Measurements from ENCODE around the gene PTGES2. TPM values are rescaled to one million over a fixed set of nuclear protein-coding genes. Genes with fewer than 3 reads are reported as not detected.
"Not testable (repeated sequence)": the region's sequence is repeated elsewhere in the genome, so short reads cannot be mapped to it uniquely, and the experiment has no call there.

PTGES2 gene
- total RNA-seq, 1 experiment from 2014 or later, result 136 TPM

DNA sequence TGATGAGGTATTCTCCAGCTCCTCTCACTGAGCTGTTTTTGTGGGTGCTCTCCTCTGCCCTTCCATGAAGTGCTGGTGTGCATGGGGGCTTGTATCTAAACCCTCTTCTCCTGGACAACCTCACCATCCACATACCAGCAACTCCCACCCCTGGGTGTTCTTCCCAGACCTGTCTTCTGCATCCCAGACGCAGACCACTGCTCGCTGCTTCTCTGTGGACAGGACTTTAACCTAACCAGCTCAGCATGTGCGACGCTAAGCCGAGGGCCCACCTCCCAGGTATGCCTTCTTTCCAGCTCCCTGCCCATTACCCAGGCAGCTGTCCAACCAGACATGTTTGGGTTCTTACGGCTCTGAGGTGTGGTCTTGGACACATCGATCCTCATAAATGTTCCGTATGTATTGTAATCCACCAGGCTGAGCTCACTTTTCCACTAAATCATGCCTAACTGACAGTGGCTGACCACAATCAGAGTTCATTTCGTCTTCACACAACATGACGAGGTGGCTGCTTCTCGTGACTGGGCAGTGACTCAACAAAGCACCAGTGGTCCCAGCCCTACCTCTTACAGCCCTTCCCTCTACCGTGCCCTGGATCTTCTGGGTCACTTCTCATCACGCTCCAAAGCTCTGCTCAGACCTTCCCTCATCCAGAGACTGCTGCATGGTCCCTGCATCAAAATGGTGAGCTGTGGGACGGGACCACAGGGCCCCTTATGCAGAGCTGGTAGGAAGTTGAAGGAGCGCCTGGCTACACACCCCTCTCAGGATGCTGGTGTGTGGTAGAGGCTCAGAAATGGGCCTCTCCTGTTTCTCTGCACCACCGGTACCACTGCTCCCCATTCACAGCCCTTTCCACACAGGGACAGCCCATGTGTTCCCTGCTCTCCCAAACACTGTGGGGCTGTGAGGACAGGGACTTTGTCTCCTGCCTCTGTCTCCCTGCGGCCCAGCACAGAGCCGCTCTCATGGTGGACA lies 9.6 kb upstream of the PTGES2 start:
- DNase-seq (ENCODE audit: low read depth), result peak; percentile 85

DNA sequence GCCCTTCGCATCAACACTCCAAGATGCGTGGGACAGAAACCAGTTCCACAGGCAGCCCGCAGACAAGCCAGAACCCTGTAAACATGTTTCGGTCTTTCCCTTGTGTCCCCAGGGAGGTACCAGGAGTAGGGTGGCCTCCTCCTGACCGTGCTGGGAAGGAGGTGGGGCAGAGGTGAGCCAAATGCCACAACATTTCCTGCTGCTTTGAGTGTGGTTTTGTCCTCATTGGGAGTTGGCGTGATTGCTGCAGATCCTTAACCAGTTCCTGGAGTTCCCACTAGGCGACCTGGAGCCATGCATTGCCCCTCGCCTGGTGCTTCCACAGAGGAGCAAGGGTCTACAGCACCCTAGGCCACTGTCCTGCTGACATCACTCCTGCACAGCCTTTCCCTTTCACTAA lies 8.0 kb upstream of the PTGES2 start:
- peak; percentile 36 for DNase-seq (ENCODE audit: low read depth)

DNA sequence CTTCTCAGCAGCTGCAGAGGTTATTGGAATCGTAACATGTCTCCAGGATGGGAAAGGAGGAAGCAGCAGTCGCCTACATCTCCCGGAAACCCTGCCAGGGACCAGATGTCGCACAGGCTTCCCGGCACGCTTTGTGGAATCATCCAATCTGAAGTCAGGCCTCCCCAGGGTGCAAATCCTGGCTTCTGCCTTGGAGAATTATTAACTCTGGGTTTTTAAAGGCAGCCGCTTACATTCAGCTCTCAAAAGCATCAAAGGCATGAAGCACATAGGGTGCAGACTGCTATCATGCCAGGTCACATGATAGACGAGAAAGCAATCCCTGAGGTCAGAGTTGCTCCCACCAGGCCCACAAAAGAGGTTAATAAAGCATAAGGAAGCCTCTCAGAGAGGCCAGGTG lies 4.6 kb upstream of the PTGES2 start:
- not testable (repeated sequence) for DNase-seq (ENCODE audit: low read depth)

DNA sequence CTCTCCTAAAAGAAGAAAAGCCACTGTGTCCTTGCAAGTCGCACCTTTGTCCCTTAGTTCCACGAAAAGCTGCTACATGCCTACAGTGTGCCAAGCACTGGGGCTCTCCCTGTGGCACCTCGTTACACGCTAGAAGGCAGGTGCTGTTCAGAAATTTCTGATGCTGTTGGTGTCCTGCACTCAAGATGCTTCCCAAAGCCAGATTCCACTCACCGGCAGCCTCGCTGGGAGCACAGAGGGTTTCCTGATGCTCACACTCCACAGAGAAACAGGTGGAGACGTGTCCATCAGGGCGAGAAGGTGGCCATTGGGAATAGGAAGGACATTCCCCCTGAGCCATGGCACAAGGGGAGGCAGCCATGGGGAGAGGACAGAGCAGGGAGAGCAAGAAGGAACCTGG lies 3.8 kb upstream of the PTGES2 start:
- DNase-seq (ENCODE audit: low read depth), result not testable (repeated sequence)

DNA sequence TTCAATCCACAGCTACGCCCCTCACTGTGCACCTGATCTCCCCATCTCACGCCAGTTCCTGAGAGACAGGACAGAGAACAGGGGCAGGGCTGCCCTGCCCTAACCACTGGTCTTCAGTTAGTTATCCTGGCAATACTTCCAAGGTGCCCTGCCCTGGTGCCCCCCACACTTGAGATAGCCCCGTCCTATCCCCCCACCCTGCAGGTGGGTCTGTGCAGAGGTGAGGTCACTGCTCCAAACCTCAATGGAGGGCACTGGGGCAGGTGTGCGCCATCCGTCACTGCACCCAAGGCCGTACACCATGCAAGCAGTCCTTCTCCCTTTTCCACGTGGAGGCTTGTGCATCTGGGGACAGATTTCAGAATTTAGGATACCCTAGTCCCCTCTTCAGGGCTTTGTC lies 3.1 kb upstream of the PTGES2 start:
- DNase-seq (ENCODE audit: low read depth), result not testable (repeated sequence)

DNA sequence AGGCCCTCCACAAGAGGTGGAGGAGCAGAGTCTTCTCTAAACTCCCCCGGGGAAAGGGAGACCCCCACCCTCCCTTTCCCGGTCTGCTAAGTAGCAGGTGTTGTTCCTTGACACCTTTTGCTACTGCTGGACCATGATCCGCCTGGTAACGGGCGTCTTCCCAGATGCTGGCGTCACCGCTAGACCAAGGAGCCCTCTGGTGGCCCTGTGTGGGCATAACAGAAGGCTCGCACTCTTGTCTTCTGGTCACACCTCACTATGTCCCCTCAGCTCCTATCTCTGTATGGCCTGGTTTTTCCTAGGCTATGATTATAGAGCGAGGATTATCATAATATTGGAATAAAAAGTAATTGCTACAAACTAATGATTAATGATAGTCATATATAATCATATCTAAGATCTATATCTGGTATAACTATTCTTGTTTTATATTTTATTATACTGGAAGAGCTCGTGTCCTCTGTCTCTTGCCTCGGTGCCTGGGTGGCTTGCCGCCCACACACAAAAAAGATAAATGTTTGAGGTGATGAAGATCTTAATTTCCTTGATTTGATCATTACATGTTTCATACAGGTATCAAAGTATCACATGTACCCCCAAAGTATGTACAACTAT lies 2.6 kb upstream of the PTGES2 start:
- not testable (repeated sequence) for DNase-seq (ENCODE audit: low read depth)

DNA sequence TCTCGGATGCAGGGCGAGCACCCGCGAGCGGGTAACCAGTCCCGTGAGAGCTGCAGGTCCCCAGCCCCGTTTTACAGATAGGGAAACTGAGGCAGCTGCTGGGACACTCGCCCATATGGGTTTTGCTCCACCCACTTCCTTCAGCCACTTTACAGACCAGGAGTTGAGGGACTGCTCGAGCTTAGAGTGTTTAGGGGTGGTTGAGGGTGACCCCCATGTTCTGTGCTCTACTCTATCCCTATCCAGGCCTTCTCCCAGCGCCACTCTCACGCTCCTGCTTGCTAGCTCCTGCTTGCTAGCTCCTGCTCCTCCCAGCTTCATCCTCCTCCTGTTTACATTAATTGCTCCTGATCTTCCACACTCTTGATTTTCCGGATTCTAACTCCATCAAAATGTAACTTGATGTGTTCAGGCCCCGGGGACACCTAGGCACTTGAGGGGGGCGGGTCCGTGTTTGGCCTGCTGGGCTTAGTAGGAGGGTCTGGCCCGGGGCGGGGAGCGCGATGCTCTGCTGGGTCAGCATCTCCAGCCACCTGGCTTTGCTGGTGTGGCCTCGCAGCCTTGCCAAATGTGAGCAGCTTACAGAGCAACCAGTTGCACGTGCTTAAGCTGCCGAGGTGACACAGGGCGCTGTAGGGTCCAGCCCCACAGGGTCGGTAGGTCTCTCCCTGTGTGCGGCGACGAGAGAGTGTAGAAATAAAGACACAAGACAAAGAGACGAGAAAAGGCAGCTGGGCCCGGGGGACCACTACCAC lies 1.5 kb upstream of the PTGES2 start:
- DNase-seq (ENCODE audit: low read depth), result no peak

DNA sequence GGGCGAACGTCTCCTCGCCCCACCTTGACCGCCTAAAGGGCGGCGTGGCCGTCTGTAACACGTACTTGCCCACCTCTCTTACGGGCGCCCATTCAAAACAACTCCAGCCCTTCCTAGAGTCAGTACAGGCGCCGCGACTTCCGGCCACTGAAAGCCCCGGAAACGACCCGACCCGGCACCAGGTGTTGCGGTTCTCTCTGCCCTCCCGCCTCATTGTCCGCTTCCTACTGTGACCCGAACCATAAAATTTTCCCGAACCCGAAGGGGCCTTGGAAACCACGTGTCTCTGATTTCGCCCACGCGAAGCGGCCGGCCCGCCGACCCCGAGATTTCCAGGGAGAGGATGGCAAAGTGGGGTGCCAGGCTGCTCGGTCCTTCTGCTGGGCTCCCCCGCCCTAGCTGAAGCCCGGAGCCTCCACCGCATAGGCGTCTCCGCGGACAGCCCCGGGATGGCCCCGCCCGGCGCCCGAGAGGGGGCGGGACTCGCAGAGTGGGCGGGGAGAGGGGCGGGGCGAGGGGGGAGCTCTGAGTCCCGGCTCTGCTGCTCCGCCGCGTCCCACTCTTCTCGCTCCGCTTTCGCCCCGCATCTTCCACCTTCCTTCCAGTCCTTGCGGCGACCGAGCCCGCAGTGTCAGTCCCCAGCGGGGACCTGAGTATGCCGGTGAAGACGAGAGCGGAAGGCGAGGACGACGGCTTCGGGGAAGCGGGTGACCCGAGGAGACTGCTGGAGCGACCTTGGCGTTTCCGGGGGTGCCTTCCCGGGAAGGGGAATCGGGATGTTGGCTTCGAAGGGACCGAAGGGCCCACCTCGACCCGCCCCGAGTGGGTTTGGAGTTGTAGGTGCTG lies 684 bp upstream of the PTGES2 start:
- peak; percentile 94 for DNase-seq (ENCODE audit: low read depth)

DNA sequence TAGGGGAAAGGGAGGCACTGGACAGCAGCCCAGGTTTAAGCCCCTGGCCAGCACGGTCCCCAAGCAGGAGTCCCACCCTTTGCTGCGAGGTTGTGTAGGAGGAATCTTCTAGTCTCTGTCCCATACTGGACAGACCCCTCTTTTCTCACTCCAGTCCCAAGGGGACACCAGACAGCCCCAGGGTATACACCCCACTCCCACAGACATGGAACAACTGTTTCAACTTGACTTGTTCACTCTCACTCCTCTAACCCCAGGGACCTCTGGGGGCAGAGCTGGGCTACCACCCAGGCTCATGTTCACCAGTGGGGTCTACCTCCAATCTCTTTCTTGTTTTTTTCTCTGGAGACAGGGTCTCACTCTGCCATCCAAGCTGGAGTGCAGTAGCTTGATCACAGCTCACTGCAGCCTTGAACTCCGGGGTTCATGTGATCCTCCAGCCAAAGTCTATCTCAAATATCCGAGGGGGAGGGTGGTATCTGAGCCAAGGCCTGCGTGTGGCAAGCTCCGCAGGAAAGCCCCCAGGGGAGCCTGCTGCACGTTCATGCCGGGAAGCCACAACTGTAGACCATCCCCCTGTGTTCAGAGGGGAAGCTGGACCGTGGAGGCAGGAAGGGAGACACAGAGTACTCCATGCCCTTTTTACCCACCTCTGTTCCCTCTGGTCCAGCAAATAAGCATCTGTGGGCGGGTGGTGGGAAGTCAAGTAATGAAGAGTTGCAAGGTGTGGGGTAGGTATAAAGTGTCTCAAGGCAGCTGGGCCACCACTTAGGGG lies 1.8 kb downstream of the PTGES2 start:
- DNase-seq (ENCODE audit: low read depth), result no peak

DNA sequence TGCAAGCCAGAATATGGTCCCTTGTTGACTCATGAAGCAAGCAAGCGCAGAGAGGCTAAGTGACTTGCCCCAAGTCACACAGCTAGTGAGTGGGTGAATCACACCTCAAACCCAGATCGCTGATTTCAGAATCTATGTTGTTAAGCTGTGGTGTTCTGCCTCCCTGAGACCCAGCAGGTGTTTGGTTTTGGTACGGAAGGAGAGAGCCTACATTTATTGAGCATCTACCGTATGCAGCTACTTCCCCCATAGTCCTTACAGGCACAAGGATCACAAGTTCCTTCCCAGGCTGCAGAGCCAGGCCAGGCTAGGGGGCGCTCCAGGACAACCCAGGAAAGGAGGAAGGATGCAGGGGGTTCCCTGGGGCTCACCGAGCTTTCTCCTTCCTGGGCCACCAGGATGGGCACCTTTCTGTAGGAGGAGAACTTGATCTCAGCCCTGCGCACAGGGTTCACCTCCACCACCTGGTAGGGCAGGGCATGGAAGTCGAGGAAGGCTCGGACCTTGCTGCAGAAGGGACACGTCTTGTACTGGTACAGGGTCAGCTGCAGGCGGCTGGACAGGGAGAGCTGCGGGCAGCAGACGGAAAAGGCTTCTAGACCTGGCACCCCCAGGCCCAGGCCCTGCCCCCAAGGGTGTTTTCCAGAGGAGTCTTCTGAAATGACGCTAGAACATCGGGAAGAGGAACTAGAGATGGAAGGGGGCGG lies 2.5 kb downstream of the PTGES2 start:
- peak; percentile 80 for DNase-seq (ENCODE audit: low read depth)

DNA sequence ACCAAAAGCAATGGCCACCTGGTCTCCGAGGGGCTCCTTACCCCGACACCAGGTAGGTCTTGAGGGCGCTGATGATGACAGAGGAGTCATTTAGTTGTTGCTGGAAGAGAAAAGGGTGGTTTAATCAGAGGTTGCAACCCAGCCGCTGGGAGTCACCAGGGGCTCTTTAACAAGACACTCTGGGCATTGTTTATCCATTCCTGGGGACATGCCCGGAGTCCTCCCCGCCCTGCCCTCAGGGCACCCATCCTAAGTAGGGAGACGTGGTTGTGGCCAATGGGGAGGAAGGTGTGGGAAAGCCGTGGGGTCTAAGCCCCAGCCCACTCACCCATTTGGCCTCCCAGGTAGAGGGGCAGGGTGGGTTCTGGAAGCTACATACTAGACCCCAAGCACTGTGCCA lies 3.1 kb downstream of the PTGES2 start:
- no peak for DNase-seq (ENCODE audit: low read depth)

DNA sequence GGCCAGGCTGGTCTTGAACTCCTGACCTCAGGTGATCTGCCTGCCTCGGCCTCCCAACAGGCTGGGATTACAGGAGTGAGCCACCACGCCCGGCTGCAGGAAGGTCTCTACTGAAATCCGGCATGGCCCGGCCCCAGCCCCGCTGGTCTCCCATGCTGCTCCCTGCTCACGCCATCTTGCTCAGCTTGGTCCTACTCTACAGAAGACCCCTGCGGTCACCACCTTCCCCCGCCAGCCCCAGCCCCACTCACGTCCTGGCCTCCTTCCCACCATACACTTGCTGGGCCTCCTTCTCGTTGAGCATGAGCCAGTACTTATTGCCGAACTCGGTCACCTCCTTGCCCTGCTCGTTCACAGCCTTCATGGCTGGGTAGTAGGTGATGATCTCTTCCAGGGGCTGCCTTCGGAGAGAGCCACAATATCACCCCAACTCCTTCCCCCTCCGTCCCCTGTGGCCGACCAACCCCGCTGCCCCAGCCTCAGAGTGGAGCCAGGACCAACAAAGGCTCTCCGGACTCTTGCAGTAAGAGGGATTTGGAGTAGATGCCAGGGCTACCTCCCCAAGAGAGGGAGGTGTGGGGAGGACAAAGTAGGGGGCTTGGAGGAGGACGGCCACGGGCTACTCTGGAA lies 4.0 kb downstream of the PTGES2 start:
- no peak for DNase-seq (ENCODE audit: low read depth)

DNA sequence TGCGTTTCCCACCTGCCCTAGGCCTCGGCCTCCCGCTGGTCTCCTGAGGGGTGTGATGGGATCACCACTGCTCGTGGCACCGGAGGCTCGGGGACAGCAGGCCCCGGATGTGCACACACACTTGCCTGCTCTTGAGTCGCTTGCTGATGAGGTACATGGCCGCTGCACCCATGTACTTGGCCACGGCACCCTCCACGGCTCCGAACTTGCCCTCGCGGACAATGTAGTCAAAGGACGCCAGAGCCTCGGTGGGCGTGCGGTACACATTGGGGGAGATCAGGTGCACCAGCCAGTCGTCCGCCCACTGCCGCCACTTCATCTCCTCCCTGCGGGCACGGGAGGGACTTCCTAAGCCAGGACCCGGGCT lies 4.7 kb downstream of the PTGES2 start:
- DNase-seq (ENCODE audit: low read depth), result peak; percentile 11

DNA sequence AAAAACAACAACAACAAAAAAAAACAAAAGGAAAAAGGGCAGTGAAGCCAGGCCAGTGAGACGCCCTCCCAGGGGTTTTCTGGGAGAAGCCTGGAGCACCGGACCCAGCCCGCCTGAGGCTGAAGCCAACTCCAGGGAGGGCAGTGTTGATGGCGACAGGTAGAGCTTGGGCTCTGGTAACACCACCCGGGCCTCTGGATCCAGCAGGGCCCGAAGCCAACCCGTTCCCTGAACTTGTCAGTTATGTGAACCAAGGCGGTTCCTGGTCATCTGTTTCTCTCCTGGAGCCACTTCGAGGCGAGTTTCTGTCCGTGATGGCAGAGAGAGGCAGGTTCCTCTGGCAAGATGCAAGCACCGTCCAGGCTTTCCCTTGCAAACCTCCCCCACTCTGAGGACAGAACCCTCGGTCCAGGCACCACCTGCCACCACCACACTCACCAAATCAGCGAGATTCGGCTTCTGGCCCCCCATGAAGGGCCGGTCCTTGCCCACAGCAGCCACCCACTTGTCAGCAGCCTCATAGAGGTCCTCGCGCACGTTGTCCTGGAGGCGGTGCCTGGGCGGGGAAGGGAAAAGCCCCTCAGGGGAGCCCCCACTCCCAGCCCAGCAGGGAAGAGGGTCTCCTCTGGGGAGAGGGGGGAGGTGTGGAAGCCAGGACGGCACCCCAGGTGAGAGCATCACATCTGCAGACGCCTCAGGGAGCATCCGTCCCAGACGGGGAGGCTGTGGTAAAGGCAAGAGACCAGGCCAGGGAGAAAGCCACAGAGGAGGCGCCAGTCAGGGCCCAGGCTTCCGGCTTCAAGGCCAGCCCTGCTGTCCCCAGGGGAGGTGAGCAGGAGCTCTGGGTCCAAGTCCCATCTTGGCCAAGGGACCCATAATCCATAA lies 5.4 kb downstream of the PTGES2 start:
- no peak for DNase-seq (ENCODE audit: low read depth)

DNA sequence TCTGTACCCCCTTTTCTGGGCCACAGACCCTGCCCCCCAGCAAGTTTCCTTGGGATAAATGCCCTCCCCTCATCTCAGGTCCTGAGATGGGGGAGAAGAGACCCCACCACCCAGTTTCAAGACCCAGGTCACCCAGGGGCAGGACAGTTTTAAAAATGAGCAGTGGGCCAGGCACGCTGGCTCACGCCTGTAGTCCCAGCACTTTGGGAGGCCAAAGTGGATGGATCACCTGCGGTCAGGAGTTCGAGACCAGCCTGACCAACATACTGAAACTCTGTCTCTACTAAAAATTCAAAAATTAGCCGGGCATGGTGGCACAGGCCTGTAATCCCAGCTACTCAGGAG lies 6.1 kb downstream of the PTGES2 start:
- DNase-seq (ENCODE audit: low read depth), result no peak

DNA sequence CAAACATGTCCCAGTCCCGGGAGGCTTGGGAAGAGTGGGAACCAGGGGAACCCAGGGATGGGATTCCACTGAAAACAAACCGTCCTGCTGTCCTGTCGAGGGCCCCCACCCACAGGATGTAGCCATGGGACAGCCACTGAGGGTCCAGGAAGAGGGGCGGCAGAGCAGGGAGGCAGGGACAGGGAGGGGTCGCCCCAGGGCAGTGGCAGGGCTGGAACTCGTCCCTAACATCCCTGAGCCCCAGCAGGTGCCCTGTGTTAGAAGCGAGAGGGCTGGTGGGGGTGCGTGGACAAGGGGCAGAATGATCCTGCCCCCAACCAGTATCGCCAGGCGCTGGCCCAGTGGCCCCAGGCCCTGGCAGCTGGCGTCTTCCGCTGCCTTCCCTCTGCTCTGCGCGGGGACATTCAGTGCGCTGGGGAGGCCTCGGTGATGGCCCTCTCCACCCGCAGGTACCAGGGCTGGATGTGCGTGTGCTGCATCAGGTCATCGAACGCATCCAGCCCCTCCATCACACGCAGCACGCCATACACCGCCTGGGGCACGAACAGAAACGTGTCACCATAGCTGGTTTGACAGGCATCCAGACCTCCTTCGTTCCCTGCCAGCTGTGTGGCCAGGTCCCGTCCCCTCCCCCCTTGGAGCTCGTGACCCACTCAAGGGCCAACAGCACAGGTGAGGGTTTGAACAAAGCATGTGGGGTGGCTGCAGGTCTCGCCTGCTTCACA lies 6.6 kb downstream of the PTGES2 start:
- DNase-seq (ENCODE audit: low read depth), result no peak

DNA sequence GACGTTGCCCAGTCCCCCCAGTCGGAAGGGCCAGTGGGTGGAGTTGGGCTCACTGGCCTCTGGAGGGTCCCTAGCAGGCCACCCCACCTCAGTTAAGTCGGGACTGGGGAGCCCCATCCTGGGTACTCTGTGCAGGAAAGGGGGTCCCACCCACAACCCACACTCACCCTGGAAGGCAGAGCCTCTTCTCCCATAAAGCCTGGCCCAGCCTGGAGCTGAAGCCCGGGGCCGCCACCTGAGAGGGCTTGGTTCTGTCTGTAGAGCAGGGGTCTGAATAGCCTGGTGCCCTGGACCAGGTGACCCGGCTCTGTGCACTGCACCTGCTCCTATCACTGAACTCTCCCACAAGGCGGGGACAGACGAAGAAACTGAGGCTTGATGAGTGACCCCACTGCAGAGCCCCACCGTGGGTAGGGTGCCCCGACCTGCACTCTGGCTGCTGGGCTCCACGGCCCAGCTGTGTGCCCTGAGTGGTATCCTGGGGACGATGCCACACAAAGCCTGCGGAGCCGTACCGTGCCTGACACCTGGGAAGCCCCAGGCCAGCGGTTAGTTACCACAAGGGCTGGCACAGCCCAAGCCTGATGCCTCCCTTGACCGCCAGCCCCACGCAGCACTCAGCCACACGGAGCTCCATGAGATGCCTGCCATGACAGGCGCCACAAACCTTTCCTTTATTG lies 7.3 kb downstream of the PTGES2 start:
- no peak for DNase-seq (ENCODE audit: low read depth)

Measured in Daoy (cell line).